HG02623 (cell line): ENCODE measurements around the gene RMND5A.
"Not testable (repeated sequence)": the region's sequence is repeated elsewhere in the genome, so short reads cannot be mapped to it uniquely, and the experiment has no call there.

Experiments used
- ATAC-seq: cut with Tn5 transposase; IDR thresholded peaks from one replicate; pipeline ENCODE4 v1.9.1; 2021; ENCODE audit warnings: moderate library complexity; ENCODE audit not compliant: unreplicated experiment

Gene RMND5A

DNA sequence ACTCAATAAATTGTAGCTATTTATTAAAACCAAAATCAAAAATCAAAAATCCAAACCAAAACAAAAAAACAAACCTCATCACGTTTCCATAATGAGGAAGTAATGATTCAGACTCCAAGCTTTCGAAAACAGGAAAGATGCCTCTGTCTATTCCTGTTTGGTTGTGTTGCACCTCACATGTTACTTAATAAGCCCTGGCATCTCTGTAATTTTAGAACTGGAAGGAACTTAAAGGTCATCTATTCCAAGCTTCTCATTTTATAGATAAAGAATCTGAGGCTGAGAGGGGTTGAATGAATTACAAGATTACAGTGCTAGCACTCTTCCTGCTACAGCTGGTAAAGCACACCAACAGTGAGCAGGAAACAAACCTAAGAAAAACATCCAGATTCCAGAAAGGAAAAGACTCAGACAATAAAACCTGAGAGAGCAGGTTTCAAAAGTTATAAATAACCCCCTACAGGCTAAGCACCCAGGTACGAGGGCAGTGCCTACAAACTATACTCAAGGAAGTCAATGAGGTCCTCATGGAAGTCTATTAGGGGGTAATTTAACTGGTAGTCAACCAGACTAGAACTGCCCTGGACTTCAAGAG is 5.4 kb upstream of the RMND5A start:
- not testable (repeated sequence) for ATAC-seq

GRCh38 chr2:86719263-86719636 is 841 bp upstream of the RMND5A start:
- not testable (repeated sequence) for ATAC-seq

GRCh38 chr2:86720540-86721320 is 639 bp downstream of the RMND5A start:
- peak; percentile 27 for ATAC-seq

- ATAC-seq: not testable (repeated sequence)
These were observed 5.6 kb downstream of the RMND5A start for GRCh38 chr2:86725706-86726105.

DNA sequence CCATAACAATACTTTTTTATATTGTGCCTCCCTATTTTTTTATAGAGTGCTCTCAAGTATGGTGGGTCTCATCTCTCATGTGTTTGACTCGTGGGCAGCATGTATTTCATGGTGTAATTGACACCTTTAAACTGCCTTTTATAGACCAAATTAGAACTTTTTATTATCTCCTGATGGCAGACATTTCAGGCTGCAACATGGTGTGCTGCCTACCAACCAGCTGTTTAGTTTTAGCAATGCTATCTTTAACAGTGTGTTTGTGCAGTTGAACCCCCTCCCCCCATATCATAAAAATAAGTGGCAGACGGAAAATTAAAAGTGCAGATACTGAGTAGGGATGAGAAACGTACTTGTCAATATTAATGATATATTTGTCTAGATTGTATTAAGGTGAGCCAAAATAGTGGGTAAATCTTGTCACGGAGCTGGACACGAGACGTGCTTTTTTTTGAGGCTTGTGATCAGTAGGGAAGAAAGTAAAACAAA is 12.0 kb downstream of the RMND5A start:
- not testable (repeated sequence) for ATAC-seq

- ATAC-seq: not testable (repeated sequence)
These were observed 12.7 kb downstream of the RMND5A start for GRCh38 chr2:86732837-86733236.

DNA sequence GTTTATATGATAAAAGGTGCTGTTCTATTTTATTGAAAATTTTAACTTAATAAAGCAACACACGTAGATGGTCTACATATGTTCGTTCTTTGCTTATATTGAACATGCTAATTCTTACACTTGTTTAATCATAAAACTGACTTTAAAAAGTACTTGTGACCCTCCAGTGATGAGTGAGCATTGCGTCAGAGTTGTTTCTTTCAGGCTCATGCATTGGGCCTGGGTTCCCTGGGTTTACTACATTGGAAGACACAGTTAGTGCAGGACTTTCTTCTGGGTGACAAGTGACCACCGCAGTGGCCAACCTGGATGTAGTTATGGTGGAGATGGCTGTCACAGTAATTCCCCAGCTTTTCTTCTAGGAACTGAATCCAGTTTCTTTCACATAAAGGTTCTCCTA is 13.4 kb downstream of the RMND5A start:
- ATAC-seq: not testable (repeated sequence)

- not testable (repeated sequence) for ATAC-seq
These were observed 14.8 kb downstream of the RMND5A start for GRCh38 chr2:86734896-86735295.

DNA sequence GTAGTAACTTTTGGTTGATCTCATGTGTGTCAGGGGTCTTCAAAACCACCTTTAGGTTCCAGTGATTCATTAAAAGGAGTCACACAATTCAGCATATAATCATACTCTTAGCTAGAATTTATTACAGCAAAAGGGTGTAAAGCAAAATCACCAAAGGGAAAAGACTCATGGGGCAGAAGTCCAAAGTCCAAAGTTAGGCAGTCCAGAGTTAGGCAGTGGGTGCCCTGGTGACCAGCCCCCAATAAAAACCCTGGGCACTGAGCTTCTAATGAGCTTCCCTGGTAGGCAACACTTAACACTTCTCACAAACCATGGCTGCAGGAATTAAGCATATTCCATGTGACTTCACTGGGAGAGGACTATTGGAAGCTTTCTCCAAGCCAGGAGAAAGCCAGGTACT is 19.4 kb downstream of the RMND5A start:
- not testable (repeated sequence) for ATAC-seq

- ATAC-seq: not testable (repeated sequence)
These were observed 19.8 kb downstream of the RMND5A start for GRCh38 chr2:86739889-86740288.

- ATAC-seq: not testable (repeated sequence)
These were observed 21.9 kb downstream of the RMND5A start for GRCh38 chr2:86741889-86742498.

GRCh38 chr2:86744152-86744551 is 24.1 kb downstream of the RMND5A start:
- ATAC-seq: no peak

DNA sequence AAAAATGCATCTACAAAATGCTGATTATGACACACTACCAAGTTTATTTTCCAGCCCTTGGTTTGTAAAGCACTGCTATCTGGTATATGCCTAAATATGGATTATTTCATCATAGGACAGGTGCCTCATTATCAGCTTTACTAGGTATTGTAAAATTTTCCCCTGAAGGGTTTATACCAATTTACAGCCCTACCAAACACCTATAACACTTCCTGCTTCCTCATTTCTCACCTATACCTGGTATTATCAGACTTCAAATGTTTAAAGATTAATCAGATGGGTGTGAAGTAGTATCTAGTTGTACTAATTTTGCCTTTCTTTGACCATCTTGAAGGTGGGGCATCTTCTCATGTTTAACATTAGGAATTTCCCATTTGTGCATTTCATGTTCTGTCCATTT is 26.8 kb downstream of the RMND5A start:
- ATAC-seq: no peak

DNA sequence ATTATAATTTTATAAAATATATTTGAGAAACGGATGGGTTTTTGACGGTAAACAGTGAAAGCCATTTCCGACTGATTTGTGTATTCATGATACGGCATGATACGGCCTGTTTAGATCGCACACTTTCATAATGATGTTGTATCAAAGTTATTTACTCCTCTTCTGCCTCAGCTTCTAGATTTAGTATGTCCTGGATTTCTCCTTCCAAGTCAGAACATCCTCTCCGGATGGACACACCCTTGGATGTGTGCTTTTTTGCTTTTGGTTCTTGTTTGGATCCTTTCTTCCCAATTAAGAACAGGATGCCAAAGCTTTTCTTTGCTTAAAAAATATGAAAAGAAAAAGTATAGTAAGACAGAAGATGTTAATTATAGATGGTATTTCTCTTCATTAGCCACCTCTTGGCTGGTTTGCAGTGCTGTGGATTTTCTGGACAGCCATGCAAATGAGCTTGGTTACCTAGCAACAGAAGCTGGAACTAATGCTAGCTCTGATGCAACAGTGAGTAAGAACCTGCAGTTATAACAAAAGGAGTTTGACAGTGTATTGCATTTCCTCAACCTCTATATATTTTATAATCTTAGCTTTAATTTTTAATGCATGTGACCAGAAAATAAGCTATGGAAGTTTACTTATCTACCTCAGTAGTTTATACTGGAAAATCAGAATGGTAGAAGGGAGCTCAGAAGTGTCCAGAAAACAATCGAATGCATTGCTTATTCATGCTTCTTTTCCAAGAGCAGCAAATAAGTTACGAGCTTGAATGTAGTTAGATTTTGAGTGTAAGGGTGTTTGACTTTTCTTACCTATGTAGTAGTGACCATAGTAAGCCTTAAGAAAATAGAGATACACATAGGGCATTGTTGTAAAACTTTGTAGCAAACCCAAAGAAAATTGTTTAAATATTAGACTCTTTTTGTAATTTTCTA is 27.9 kb downstream of the RMND5A start:
- peak; percentile 57 for ATAC-seq

DNA sequence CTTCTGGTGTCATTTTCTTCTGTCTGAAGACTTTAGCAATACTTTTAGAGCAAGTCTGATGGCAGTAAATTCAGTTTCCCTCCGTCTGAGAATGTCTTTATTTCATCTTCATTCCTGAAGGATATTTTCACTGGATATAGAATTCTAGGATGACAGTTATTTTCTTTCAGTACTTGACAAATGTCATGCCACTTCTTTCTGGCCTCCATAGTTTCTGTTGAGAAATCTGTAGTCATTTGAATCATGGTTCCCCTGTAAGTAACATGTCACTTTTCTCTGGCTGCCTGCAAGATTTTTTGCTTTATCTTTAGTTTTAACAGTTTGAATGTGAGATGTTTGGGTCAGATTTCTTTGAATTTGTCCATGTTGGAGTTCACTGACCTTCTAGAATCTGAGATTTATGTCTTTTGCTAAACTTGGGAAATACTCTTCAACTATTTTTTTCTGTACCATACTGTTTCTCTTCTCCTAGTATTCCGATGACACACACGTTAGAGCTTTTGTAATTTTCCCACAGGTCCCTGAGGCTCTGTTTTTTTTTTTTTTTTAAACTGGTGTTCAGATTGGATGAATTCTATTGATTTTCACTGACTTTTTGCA is 30.2 kb downstream of the RMND5A start:
- ATAC-seq: no peak

DNA sequence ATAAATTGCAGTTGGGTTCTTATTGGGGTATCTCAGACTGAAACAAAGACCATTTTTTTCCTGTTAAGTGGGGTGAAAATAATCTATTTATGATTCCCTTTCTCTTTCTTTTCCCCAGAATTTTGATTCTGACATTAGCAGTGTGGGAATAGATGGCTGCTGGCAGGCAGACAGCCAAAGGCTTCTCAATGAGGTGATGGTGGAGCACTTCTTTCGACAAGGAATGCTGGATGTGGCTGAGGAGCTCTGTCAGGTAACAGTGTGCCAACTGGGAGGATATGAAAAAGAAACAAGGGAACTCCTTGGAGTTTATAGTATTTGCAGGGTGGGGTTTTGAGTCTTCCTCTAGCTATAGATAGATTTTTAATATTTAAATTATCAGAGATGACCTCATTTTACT is 31.7 kb downstream of the RMND5A start:
- no peak for ATAC-seq

DNA sequence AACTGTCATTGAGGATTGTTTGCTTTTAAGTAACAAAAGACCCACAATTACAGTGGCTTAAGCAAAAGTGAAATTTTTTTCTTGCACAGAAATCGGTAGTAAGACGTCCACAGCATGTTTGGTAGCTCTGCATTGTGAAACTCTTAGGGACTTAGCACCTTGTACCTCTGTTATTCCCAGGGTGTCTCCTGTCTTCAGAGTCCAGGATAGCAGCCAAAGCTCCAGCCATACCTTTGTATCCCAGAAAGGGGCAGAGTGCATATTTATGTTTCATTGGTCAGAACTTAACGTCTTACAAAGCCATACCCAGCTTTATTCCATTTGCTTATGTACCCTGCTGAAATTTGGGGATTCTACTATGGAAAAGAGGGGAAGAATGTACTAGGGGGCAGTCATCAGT is 32.8 kb downstream of the RMND5A start:
- ATAC-seq: no peak

- no peak for ATAC-seq
These were observed 33.5 kb downstream of the RMND5A start for GRCh38 chr2:86753606-86754005.

DNA sequence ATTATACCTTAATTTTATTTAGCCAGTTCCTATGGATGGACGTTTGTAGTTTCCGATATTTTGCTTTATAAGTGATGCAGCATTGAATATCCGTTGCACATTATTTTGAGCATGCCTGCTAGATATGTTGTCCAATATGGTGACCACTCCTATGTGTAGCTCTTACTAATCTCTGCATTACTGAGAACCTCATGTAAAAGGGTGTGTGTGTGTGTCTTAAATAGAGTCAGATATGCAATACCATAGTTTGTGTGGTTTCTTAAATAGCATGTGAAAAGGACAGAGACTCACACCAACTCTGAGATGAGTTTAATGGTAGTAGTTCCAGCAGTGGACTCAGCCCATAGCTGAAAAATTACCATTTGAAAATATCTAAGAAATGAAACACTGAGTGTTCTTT is 38.3 kb downstream of the RMND5A start:
- ATAC-seq: no peak

GRCh38 chr2:86760371-86760770 is 40.3 kb downstream of the RMND5A start:
- no peak for ATAC-seq
